Right atrium auricular region (tissue), 2 donors: Measurements from ENCODE around the gene ACOT12. TPM values are rescaled to one million over a fixed set of nuclear protein-coding genes. Genes with fewer than 3 reads are reported as not detected.
A peak's percentile ranks its signal among the peaks of the same experiment; 100 is the strongest.
"Not testable (repeated sequence)": the region's sequence is repeated elsewhere in the genome, so short reads cannot be mapped to it uniquely, and the experiment has no call there.

Experiments
- DNase-seq: peaks from one replicate; pipeline ENCODE4 v3.0.0-alpha.2; 2019; ENCODE audit warnings: low spot score
- H3K27ac ChIP-seq, 2 donors: fragments of 200-600 bp; sonication (generic); 1 replicate in 1 of 2; 2 replicates in 1 of 2; pipeline ENCODE4 v1.5.1; 2016 to 2019
- H3K27me3 ChIP-seq, 2 donors: fragments of 200-600 bp; sonication (generic); one replicate each; pipeline versions ENCODE4 v1.5.1 to v1.6.0; 2017 to 2019
- H3K36me3 ChIP-seq: fragments of 200-600 bp; sonication (generic); one replicate; pipeline ENCODE4 v1.5.1; 2016
- H3K4me1 ChIP-seq, 2 donors: fragments of 200-600 bp; sonication (generic); one replicate each; pipeline versions ENCODE4 v1.5.1 to v1.6.0; 2017 to 2019
- H3K4me3 ChIP-seq, 2 donors: fragments of 200-600 bp; sonication (generic); 1 replicate in 1 of 2; 2 replicates in 1 of 2; pipeline ENCODE4 v1.5.1; 2017 to 2019; ENCODE audit warnings: mild to moderate bottlenecking in 1 of 2, moderate library complexity in 1 of 2
- H3K9me3 ChIP-seq, 2 donors: fragments of 200-600 bp; sonication (generic); one replicate each; pipeline ENCODE4 v1.5.1; 2019
- CTCF ChIP-seq, 2 donors: fragments of 200-600 bp; sonication (generic); IDR thresholded peaks; one replicate each; pipeline ENCODE4 v1.5.1; 2019; ENCODE audit warnings: antibody characterized with exemption in 2 of 2
- total RNA-seq, 2 donors: library from RNA; depleted of rRNA; stranded (reverse); fragments of >200 nt; gene quantifications; one replicate each; pipeline ENCODE4 v1.1.0, GENCODE V29; 2016

The ACOT12 gene
- total RNA-seq, 2 donors from 2014 or later: not detected

GRCh38 chr5:81301271-81302015 lies 92.5 kb downstream of the ACOT12 start, which contains the start of gene ZCCHC9:
Gene ZCCHC9 (plus strand): TSS chr5:81301587. CDS start chr5:81304758, 3,171 bp downstream.
- H3K4me1 ChIP-seq: peaks cover 0 to 34% of the 10 kb centered on the region in 2 donors
- peaks cover 5% of the 10 kb centered on the region for H3K36me3 ChIP-seq
- TF ChIP-seq CTCF (IDR thresholded peaks at IDR 0.05): peak in 1 of 2 donors; percentile 53
- no peaks in the 10 kb centered on the region for H3K9me3 ChIP-seq
- peak within 1 kb of the TSS; percentile 88 to 89 for H3K27ac ChIP-seq
- peak; percentile 94 for DNase-seq
- H3K27me3 ChIP-seq: no peaks in the 10 kb centered on the region
- H3K4me3 ChIP-seq: peak within 1 kb of the TSS; percentile 81 to 95

- H3K27me3 ChIP-seq: no peaks in the 10 kb centered on the region
- H3K9me3 ChIP-seq: no peaks in the 10 kb centered on the region
- H3K36me3 ChIP-seq: peaks cover 5% of the 10 kb centered on the region
- no peak for TF ChIP-seq CTCF (IDR thresholded peaks at IDR 0.05)
- H3K27ac ChIP-seq: peak overlapping the region; percentile 88 to 89
- H3K4me1 ChIP-seq: peaks cover 0 to 34% of the 10 kb centered on the region in 2 donors
- no peak for DNase-seq
- peak overlapping the region; percentile 81 to 95 for H3K4me3 ChIP-seq
Measured at GRCh38 chr5:81300921-81301270, 93.0 kb downstream of the ACOT12 start.

GRCh38 chr5:81297531-81297930 lies 96.4 kb downstream of the ACOT12 start:
- Histone ChIP-seq H3K27me3 (no peaks in the 10 kb centered on the region), H3K27ac (no peak overlapping the region), H3K9me3 (peaks cover 0 to 4% of the 10 kb centered on the region in 2 donors), H3K4me3 (no peak overlapping the region), H3K4me1 (peaks cover 0 to 32% of the 10 kb centered on the region in 2 donors), H3K36me3 (no peaks in the 10 kb centered on the region)
- no peak for TF ChIP-seq CTCF (IDR thresholded peaks at IDR 0.05)
- no peak for DNase-seq

- peaks cover 7 to 19% of the 10 kb centered on the region in 2 donors for H3K9me3 ChIP-seq
- not testable (repeated sequence) for H3K4me3 ChIP-seq, H3K4me1 ChIP-seq, H3K27me3 ChIP-seq, H3K27ac ChIP-seq, H3K36me3 ChIP-seq, DNase-seq
Measured at GRCh38 chr5:81294021-81294420, 99.9 kb downstream of the ACOT12 start.

GRCh38 chr5:81292130-81292529 lies 101.8 kb downstream of the ACOT12 start:
- H3K4me3 ChIP-seq: no peak overlapping the region
- H3K4me1 ChIP-seq: no peaks in the 10 kb centered on the region
- DNase-seq: no peak
- H3K27me3 ChIP-seq: no peaks in the 10 kb centered on the region
- TF ChIP-seq CTCF (IDR thresholded peaks at IDR 0.05): no peak
- peaks cover 7 to 19% of the 10 kb centered on the region in 2 donors for H3K9me3 ChIP-seq
- H3K36me3 ChIP-seq: peaks cover 5% of the 10 kb centered on the region
- H3K27ac ChIP-seq: no peak overlapping the region

- peaks cover 5% of the 10 kb centered on the region for H3K36me3 ChIP-seq
- TF ChIP-seq CTCF (IDR thresholded peaks at IDR 0.05): no peak
- H3K27ac ChIP-seq: no peak overlapping the region
- H3K4me3 ChIP-seq: no peak overlapping the region
- H3K9me3 ChIP-seq: peaks cover 7 to 19% of the 10 kb centered on the region in 2 donors
- DNase-seq: no peak
- H3K27me3 ChIP-seq: no peaks in the 10 kb centered on the region
- no peaks in the 10 kb centered on the region for H3K4me1 ChIP-seq
Measured at GRCh38 chr5:81290146-81290545, 103.8 kb downstream of the ACOT12 start.
